SK-MEL-5 (cell line): ENCODE results near the gene TADA2B. TPM values are rescaled to one million over a fixed set of nuclear protein-coding genes. Genes with fewer than 3 reads are reported as not detected.
"Not testable (repeated sequence)": the region's sequence is repeated elsewhere in the genome, so short reads cannot be mapped to it uniquely, and the experiment has no call there.

Source experiments
- DNase-seq: peaks from one replicate; pipeline ENCODE4 v3.0.0-alpha.2; 2016; ENCODE audit warnings: low read depth, low spot score
- in situ Hi-C: cut with HindIII; loops from 2 replicates; pipeline ENCODE4 v1.10.0; 2016; ENCODE audit warnings: low sequenced_read_pairs, high pct_unique_total_duplicates, low pct_unique_long_range_greater_than_20kb
- total RNA-seq: library from RNA; depleted of rRNA; stranded (reverse); fragments of >200 nt; shearing (Covaris generic); gene quantifications from 2 replicates; pipeline ENCODE4 v1.2.3, GENCODE V29; 2014

Gene TADA2B
- total RNA-seq, 1 experiment from 2014 or later = 9.6 TPM

DNA sequence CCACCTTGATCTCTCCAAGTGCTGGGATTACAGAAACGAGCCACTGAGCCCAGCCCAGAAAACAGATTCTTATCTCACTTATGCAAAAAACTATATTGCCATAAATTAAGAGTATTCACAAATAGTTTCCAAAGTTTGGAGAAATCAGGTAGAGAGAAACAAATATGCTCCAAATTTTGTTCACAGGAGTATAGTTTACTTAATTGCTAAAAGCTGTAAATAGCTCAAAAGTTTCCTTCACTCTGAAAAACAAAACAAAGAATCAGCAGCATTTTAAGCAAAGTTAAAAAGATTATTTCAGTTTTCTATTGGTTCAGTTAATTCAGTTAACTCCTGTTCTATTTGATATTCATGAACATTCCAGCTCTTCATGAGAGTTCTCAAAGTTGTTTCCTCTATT is 43.2 kb downstream of the TADA2B start:
- in situ Hi-C loops = no loop called here

DNA sequence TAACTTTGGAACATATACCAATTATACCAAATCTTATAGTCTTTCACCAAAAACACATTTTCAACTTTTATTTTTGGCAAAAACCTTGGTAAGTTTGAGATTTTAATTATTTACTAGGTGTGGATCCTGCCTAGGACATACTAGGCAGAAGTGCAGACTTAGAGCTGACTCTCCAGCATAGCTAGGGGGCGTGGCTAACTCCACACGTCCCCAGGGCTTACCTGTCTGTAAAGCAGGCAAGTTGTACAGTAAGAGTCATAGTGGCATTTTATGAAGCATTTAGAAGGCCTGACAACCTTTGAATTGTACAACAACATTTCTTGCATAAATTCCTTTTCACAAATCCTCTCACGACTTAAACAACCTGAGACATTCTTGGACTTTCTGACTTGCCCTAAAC is 43.9 kb downstream of the TADA2B start:
- in situ Hi-C loops = no loop called here

More for the DNA sequence above, 43.2 kb downstream of the TADA2B start:
- no peak for DNase-seq

DNA sequence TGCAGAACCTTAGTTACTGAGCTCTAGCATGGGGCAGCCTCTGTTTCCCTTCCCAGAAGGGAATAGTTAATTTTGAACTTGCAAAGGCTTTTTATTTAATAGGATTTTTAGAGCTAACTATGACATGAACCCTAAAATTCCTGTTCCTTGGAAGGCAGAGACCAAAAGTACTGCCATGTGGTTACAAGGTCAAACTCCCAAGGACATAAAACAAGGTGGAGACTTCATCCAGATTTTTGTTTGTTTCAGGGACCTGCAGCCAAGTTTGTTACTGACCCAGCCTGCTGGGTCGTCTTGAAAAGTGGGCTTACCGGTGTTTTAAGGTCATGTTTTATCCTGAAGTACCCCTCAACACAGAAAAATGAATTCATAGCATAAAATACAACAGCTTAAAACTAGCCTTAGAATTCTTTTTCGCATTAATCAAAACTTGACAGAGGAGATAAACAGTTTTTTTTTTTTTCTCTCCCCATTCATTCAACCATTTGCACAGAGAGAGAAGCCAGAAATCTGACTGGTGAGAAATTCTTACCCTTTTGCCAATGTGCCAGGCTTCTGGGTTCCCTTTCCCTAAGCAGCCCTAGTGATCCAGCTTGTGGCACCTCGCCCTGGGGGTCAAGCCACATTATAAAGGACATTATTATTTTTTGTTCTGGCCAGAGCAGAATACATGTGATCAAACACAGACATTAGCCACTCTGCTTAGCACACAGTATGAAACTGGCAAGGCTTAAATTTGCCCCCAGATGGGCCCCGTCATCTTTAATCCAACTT is 46.2 kb downstream of the TADA2B start:
- DNase-seq = no peak
- in situ Hi-C loops = no loop called here

More for the DNA sequence above, 43.9 kb downstream of the TADA2B start:
- no peak for DNase-seq

DNA sequence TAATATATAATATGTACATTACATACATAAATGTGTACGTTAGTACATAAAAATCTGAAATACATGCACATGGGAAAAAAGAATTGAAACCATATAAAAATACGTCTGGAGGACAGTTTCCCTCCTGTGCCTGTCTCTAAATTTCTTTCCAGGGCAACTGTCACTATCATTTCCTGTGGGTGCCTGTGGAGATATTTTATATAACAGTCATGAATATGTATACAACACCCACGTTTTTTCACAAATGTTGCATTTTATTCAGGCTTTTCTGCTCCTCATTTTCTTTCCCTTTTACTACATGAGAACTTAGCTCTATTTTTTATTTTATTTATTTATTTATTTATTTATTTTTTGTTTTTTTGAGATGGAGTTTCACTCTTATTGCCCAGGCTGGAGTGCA is 48.9 kb downstream of the TADA2B start:
- DNase-seq = no peak
- in situ Hi-C loops = no loop called here

- in situ Hi-C loops = no loop called here
- DNase-seq = no peak
Measured at GRCh38 chr4:7094916-7095315, 51.7 kb downstream of the TADA2B start.

DNA sequence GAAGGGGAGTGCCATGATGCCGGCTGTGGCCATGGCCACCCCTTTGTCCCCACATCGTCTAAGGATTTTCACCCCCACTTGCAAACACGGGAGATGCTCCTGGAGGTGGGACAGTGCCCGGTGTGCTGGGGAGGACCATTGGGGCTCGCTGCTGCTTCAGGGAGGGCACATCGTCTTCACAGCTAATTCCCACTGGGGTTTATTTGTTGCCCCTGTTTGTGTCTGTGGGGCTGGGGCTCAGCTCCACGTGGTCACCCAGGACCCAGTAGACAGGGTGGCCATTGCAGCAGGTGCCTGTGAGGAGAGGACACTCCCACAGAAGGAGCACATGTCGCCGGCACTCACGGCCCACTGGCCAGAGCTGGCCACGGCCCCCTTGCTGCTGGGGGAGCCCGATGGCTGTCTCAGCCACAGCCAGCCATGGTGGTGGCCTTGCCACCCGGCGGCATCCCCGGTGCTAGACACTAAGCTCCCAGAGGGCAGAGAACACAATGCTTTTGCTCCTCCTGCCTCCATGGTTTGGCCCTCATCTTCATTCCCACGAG is 52.5 kb downstream of the TADA2B start:
- in situ Hi-C loops = no loop called here
- no peak for DNase-seq

DNA sequence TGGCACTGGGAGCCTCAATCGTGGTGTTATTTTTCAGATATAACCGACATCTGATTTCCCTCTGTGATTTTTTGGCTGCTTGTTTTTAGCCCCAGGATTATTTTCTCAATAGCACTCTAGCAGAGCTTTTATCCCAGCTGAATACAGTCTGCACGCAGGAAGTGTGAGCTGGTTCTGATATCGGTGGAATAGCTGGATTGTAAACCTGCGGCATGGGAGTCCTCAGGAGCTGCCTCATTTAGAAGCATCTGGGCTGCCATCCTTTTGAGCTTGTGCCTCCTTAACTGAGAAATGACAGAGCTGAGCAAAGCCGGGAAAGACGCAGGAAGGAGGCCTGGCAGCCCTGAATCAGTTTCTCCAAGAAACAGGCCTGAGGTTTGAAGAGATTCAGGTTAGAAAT is 53.1 kb downstream of the TADA2B start:
- no peak for DNase-seq
- in situ Hi-C loops = no loop called here

DNA sequence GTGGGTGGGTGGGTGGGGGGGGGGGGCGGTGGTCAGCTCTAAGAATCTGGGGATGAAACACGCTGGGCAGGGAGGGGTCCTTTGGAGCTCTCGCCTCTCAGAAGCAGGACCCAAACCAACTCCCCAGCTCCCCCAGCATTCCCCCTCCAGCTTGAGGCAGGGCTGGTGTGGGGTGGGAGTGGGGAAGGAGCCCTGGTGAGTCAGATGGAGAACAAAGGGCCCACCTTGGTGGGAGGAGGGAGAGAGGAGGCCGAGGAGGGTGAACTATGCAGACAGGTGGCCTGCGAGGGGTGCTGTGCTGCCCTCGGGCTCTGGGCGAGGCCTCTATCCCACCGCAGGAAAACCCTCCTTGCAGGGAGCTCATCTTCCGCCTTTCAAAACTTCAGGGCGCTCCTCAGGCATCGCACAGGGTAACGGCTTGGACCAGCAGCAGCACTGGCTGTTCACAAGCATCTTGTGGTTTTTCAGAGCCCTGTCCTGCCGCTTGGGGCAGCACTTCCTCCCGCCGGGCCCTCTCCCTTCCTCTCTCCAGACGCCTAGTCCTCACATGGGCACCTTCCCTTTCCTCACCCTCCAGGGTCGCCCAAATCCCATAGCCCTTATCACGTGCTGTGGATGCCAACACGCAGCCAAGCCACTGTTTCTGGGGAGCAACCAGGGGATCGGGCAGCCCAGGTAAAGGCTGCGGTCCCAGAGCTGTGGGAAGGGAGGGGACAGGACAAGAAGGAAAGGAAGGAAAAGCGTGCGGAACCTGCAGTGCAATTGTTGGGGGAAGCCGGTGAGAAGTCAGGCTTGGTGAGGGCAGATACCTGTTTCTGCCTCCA is 58.7 kb downstream of the TADA2B start:
- DNase-seq = peak; percentile 74
- in situ Hi-C loops = no loop called here

DNA sequence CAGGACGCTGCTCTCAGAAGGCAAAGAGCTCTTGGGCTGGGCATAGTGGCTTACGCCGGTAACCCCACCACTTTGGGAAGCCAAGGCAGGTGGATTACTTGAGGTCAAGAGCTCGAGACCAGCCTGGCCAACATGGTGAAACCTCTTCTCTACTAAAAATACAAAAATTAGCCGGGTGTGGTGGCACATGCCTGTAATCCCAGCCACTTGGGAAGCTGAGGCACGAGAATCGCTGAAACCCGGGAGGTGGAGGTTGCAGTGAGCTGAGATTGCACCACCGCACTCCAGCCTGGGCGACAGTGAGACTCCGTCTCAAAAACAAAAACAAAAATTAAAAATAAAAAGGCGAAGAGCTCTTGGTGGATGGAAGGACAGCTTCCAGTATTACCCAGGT is 59.3 kb downstream of the TADA2B start:
- DNase-seq = not testable (repeated sequence)

DNA sequence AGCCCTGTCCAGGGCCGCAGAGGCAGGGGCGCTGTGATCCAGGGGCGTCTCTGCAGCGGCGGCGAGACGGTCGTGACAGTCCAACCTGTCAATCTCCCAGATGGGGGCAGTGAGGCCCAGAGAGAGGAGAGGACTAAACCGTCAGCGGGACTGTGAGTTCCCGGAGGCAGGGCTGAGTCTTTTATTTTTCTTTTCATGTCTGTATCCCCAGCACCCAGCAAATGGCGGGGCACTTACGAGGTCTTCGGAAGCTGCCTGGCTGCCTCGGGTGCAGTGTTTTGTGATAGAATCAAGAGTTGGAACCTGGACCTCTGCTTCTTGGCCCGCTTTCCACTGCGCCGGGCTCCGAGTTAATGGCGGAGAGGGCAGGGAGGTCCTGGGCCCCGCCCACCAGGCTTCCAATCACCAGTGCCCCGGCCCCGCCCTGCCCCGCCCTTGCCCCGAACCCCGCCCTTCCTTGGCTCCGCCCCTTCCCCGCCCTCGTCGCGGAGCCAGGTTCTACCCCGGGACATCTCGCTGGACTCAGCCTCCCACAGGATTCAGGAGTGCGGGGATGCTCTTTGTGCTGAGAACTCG is 59.9 kb downstream of the TADA2B start:
- peak; percentile 78 for DNase-seq
- in situ Hi-C loops = no loop called here

More for the DNA sequence above, 59.3 kb downstream of the TADA2B start:
- in situ Hi-C loops = not testable (repeated sequence)

DNA sequence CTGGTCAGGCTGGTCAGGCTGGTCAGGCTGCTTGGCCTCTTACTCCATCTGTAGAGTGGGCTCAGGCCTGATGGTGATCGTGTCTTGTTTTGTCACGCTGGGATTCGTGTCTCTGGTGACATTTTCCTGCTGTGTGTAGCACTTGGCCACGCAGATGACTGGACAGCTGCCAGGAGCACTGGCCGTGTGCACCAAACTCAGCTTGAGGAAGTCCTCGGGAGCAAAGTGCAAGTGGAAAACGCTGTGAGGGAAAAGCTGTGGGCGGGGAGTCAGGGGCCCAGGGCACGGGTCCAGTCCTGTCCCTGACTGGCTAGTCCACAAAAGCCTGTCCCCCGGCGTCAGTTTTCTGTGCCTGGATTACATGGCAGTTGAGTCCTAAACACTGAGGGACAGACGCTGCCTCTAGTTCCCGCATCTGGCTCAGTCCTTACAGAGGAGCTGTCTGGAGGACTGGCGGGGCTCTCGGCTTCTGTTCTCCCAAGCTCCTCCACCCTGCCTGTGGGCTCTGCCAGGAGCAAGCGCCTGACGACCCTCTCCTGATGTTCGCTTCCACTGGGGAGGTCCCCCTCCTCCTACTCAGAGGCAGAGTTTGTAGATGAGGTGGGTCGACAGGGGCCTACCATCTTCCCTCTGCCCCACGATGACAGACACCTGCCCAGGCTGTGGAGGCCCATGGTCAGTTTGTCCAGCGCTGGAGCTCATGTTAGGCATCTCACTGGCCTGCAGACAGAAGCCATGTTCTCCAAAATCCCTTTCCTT is 60.6 kb downstream of the TADA2B start:
- DNase-seq = no peak
- in situ Hi-C loops = no loop called here

DNA sequence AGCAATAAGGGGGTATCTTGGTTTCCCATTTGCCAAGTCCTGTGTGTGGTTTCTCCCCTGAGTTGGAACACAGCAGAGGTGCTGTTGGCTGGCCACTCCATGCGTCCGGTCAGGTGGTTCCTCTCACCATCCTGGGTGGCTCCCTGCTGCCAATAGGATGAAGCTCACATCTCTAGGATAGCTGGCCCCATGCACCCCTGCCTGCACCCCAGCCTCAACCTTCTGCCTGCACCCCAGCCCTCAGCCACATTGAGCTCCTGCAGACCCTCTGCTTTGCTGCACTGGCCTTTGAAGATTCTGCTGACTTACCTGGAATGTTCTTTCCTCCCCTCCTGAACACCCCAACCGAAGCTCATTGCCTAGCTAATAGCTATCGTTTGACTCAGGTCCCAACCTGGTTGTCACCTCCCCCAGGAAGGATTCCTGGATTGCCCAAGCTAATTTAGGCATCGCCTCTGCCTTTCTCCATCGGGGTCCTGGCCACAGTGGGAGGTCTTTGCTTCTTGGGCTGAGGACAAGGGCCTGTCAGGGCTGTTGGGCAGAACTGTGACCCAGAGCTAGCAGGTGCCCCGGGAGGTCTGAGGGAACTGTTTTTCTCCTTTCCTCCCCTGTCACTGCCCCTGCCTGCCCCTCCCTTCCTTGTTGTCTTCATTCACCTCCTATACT is 61.3 kb downstream of the TADA2B start:
- in situ Hi-C loops = no loop called here
- DNase-seq = no peak

- DNase-seq = no peak
- in situ Hi-C loops = no loop called here
Measured at GRCh38 chr4:7105276-7105675, 62.1 kb downstream of the TADA2B start.

DNA sequence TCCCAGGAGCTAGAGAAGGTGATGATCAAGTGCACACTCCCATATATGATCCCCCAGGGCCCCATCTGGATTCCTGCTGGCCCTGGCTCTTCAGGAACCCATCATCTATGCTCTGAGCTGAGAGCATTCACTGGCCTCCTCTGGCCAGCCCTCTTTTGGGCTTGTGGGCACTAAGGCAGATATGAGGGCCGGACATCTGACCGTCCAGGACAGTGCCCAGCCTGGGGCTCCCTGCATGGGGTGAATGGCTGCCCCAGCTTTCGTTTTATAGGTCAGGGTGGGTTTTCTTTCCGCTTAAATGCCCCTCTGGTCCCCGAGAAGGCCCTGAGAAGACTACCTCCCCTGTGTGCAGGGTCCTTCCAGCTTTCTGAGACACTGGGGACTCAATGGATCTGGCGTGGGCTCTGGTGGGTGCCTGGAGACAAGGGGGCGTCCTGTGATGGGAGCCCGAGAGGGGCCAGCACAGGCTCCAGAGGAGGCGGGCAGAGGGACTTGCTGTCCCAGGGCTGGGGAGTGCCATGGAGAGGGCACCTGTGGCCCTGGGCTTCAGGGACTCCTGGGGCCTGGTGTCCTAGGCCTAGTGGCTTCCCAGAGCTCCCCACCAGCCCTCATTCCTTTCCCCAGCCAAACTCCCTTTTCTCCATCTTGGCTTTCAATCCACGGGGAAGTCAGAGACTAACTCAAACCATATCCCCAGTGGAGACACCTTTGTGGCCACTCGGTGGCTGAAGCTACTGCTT is 64.2 kb downstream of the TADA2B start:
- DNase-seq = no peak
- in situ Hi-C loops = no loop called here
